ENCODE measurements around the gene DMRTC2.

The DMRTC2 gene

DNA sequence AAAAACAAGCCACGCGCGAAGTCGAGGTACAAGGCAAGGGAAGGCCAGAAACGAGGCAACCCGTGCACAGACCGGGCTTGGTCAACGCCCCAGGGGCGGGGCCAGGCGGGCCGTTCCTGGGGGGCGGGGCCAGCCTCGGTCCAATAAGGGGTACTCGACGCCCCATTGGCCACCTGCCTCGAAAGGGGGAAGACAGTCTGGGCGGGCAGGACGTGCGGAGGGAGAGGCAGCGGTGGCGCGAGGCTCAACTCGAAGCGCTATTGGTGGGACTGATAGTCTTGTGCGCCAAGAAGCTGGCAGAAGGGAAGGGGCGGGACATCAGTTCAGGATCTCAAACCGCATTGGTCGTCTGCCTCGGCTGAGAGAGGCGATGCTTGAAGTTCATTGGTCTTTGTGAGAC, 241 bp upstream of the DMRTC2 start, which contains the start of gene LYPD4:
LYPD4 (minus strand) TSS at position 83 of the 400 bp plus-strand sequence. CDS start 5,398 bp downstream, outside the sequence.
- no peak for TF ChIP-seq CTCF (conservative IDR thresholded peaks at IDR 0.05; ENCODE audit: low read length)
- no peak within 1 kb of the TSS for H3K4me3 ChIP-seq (ENCODE audit: low read length)
- no peak for DNase-seq (ENCODE audit: low read depth)

DNA sequence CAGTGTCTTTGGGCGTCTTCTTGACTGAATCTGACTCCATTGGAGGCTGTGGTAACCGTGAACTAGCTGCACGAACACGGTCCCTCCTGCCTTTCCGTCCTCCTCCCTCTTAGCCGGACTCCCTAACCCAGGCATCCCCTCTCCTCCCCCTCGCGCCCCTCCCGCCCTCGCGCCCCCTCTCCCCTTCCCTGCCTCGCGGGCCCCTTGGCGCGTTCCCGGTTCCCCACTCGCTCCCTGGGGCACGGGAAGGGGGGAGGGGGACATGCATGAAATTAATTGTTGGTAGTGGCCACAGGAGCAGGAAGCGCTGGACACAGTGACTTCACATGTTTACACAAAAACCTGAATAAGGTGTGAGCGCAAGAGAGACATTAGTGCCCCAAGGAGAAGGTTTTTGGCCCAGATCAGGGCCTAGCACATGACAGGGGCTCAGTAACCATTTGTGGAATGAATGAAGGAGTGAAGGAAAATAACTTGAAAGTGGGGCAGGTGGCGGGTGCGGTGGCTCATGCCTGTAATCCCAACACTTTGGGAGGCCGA, 279 bp downstream of the DMRTC2 start:
- no peak overlapping the region for H3K4me3 ChIP-seq (ENCODE audit: low read length)
- DNase-seq (ENCODE audit: low read depth): no peak
- no peak for TF ChIP-seq CTCF (conservative IDR thresholded peaks at IDR 0.05; ENCODE audit: low read length)

GRCh38 chr19:41847351-41848105, 2.7 kb downstream of the DMRTC2 start:
- no peak for DNase-seq (ENCODE audit: low read depth)
- H3K4me3 ChIP-seq (ENCODE audit: low read length): no peak overlapping the region
- TF ChIP-seq CTCF (conservative IDR thresholded peaks at IDR 0.05; ENCODE audit: low read length): no peak

DNA sequence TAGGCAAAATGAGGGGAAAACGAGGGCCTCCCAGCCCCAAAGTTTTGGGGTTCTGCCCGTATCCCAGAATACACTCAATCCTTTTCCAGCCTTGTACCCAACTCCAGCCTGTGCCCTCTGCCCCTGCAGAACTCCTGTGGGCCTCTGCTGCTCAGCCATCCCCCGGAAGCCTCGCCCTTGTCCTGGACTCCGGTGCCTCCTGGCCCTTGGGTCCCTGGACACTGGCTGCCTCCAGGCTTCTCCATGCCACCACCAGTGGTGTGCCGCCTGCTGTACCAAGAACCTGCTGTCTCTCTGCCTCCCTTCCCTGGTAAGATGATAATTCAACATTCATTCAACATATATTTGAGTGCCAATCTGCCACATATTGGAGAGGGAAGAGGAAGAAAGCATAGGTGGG, 3.8 kb downstream of the DMRTC2 start:
- no peak overlapping the region for H3K4me3 ChIP-seq (ENCODE audit: low read length)
- no peak for DNase-seq (ENCODE audit: low read depth)
- TF ChIP-seq CTCF (conservative IDR thresholded peaks at IDR 0.05; ENCODE audit: low read length): no peak

GRCh38 chr19:41849067-41849466, 4.2 kb downstream of the DMRTC2 start:
- no peak for DNase-seq (ENCODE audit: low read depth)
- H3K4me3 ChIP-seq (ENCODE audit: low read length): no peak overlapping the region
- TF ChIP-seq CTCF (conservative IDR thresholded peaks at IDR 0.05; ENCODE audit: low read length): no peak

DNA sequence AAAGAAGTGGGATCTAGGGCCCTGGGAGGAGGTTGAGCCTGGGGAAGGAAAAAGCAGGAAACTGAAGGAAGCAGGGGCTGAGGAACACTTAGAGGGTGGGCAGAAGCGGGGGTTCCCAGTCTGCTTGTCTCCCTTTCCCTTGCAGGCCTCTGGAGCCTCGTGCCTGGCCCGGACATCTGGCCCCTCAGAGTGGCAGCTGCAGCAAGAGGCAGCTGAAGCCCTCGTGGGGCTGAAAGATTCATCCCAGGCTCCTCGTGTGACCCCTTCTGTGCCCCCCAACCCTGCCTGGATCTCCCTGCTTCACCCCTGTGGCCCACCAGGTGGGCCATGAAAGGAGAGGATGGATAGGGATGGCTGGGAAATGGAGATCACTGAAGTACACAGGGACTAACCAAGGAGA, 5.5 kb downstream of the DMRTC2 start:
- no peak for DNase-seq (ENCODE audit: low read depth)
- H3K4me3 ChIP-seq (ENCODE audit: low read length): no peak overlapping the region
- TF ChIP-seq CTCF (conservative IDR thresholded peaks at IDR 0.05; ENCODE audit: low read length): no peak

DNA sequence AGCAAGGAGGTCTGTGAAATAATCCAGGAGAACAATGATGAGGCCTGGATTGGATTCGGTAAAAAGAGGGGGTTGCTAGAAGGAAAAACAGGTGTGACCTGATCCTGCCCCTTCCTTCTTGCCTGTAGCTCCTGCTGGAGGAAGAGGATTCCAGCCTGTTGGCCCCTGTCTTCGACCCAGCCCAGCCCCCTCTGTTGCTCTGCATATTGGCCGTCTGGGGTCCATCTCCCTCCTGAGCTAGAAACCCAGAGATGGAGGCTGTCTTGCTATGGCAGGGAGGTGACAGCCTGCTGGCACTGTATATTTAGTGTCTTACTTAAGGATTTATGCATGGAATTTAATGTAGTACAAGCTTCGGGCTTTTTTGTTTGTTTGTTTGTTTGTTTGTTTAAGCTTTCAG, 6.6 kb downstream of the DMRTC2 start:
- no peak for TF ChIP-seq CTCF (conservative IDR thresholded peaks at IDR 0.05; ENCODE audit: low read length)
- H3K4me3 ChIP-seq (ENCODE audit: low read length): no peak overlapping the region
- DNase-seq (ENCODE audit: low read depth): no peak
